Measurements from ENCODE around the gene NEDD8.

NEDD8 gene

GRCh38 chr14:24262821-24263733, 30.9 kb upstream of the NEDD8 start, which contains the start of gene TGM1:
Gene TGM1 (minus strand): TSS chr14:24263177. CDS start chr14:24262352, 825 bp downstream.
- no peak for DNase-seq

DNA sequence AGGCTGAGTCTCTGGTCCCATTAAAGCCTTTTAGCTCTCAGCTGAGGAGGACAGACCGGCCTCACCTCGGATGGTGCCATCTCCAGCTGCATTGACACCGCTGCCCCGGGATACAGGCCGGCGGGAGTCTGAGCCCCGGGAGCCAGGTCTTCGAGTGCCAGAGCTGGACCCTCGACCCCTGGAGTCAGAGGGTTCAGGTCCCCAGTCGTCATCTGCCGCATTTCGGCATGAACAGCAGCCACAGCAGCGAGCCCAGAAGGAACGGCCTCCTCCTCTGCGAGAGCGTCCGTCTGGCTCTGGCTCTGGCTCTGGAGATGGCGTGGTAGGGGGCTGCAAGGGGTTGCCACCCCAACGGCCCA, 29.8 kb upstream of the NEDD8 start:
- no peak for DNase-seq

DNA sequence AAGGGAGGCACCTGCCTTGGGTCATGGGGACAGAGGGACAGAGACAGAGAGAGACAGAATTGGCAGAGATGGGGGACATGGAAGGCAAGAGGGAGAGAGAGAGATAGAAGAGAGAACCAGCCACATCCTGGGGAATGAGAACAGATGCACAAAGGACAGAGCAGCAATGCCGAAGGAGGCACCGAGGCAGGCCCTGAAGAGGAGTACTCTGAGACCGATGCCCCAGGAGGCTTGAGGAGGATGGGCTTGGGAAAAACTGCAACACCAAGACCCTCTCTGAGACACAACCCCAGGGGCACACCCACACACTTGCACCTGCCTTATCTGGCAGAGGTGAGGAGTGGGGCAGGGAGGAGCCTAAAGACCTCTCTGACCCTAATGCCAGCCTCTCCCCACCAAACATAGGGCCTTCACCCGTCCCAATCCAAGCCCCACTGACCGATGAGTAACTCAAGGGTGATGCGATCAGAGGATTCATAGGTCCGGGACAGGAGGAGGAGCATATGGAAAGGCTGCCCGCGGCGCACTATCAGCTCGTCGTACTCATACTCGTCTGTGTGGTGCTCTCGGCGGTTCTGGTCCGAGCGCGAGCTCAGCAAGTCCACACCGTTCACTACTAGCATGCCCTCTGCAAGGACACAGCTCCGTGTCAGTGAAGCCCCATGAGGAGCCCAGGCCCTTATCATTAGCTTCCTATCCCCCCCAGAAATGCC, 29.2 kb upstream of the NEDD8 start:
- DNase-seq = no peak

DNA sequence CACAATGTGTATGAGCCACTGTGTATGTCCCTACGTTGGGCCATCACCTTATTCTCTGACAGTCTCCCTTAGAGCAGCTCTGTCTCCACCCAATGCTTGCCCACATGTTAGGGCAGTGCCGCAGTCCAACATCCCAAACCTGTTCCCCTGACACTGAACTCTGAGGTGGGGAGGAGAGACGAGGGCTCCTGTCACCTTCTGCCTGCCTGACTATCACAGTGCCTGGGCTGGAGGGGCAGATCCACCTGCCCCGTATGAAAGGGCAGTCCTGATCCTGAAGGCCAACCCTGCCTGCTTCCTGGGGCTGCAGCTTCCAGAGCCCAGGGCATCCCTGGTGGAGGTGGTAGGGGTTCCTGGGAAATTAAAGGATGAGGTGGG, 28.6 kb upstream of the NEDD8 start:
- DNase-seq = no peak

DNA sequence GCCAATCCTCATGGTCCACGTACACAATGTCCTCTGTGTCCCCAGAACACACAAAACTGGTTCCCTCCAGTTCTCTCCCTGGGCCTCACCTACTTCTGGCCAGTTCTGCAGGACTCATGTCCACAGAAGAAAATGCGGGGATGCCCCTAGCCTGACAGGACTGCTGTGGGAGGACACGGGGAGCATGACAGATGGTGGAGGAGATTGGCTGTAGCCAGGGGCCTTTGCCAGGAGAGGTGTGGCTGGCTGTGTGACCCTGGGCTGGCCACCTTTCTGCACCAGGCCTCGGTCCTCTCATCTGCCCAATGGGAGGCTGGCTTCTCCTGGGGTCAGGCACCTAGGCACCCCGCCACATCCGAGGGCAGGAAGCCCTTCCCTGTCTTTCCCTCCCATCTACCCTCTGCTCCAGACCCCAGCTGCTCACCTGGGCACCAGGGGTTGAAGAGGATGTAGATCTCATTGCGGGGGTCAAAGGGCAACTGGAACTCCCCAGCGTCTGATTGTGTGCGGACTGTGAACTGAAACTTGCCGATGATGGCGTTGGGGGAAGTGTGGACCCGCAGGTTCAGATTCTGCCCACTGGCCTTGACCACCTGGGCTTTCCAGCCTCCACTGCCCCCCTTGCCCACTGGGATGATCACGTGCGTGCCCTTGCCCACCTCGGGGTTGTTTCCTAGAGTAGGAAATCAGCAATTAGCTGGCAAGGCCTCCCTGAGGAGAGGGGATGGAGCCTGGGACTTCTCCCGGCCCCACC, 28.0 kb upstream of the NEDD8 start:
- no peak for DNase-seq

GRCh38 chr14:24259282-24260025, 27.3 kb upstream of the NEDD8 start:
- no peak for DNase-seq

- DNase-seq = no peak
Observed at GRCh38 chr14:24258548-24259265, 26.5 kb upstream of the NEDD8 start.

DNA sequence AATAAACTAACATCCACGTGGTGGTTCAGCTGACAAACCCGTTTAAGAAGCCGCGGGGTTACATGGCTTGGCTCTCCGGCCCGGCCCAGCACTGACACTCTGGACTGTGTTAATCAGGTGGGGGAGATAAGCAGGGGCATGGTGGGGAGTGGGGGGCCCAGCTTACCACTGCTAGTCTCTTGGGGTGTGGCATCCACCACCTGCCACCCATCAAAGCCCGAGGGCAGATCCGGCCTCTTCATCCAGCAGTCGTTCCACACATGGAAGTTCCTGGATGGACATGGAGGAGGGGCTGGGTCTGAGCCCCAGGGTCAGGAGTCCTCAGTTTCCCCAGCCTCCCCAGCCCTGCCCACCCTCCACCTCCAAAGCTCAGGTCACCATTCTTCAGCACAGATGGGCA, 26.0 kb upstream of the NEDD8 start:
- no peak for DNase-seq

DNA sequence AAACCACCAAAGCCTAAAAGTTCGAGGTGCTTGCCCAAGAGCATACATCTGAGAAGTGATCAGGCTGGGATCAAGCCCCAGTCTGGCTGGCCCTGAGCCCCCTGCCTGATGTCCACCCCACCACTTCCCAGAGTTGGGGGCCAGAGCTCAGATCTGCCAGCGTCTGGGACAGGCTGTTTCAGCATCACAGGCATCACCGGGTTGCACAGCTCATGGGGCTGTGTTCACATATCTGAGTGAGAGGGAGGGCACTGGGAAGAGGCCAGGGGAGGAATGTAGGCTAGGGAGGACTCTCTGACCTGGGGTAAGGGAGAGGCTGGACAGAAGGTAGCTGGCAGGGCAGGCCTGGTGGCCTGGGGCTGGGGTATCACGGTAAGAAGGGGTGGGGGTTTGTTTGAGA, 24.8 kb upstream of the NEDD8 start:
- DNase-seq = no peak

DNA sequence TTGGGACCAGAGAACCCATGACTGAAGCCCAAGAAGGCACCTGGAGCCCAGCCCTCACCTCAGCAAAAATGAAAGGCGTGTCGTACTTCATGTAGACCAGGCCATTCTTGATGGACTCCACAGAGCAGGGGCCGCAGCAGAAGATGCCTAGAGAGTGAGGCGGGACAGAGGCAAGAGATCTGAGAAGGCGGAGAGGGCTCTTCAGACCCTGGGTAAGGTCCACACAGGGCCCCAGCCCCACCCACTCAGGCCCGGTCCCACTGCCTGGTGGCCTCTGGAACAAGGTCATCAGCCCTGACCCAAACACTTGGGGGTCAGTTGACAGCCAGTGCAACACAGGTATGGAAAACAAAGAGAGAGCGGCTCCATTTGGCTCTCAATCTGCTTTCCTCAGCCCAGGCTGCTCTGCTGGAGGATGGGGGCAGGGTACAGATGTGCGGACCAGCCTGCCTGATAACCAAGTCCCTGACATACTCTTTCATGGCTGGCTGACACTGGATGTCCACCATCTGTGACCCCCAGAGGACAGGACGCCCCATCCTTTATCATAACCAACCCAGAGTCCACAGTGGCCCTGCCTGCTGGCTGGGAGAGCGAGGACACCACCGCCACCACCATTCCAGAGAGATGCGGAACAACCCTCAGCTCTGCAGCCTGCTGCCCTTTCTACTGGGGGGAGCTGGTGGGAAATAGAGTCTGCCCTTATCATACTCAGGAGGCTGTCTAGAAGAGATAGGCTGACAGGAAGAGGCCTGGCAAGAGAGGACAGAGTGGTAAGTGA, 24.0 kb upstream of the NEDD8 start:
- no peak for DNase-seq

DNA sequence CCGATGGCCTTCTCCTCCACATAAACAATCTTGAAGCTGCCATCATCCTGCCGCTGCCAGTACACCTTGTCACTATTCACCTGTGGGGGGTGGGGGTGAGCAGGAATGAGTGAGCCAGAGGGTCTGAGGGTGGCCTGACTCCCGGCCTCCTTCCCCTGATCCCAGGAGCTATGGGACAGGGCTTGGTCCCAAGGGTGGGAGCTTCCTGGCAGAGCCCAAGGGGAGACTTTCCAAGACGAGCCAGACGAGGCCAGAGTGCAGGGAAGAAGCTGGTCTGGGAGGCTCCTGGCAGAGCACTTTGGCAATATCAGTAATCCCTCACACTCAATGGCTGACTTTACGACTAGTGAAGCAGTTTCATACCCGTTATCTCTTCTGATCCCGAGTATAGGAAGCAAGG, 23.3 kb upstream of the NEDD8 start:
- DNase-seq = no peak

DNA sequence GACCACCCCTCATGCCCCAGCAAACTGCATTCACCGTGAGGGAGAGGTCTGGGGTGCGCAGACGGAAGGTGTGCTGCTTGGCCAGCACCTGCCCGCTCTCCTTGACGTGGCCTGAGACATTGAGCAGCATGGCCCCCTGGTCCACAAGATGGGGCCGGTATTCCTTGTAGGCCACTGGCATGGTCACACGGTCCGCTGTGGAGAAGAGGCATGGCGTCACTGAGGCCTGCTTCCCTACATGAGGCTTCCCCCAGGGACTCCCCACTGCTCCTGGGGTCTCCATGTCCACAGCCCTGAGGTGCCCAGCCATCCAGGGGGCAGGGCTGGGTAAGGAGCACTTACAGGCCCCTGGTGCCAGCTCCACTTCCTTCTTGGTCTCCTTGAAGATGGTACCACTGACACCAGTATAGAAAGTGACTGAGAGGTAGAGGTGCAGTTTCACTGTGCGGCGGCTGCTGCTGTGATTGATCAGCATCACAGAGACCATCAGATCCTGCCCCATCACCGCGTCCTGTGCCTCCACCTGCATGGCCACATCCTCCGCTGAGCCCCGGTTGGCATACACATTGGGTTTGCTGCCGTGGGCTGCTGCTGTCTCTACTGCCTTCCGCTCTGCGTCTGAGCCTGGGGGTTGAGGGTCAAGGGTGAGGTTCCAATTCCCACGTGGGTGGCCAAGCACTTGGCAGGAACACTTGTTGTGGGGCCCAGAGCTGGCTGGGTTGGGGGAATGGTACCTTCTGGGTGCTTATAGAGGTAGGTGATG, 22.6 kb upstream of the NEDD8 start:
- DNase-seq = no peak

- no peak for DNase-seq
Observed at GRCh38 chr14:24253936-24254335, 21.8 kb upstream of the NEDD8 start.

- no peak for DNase-seq
Observed at GRCh38 chr14:24252289-24253124, 20.3 kb upstream of the NEDD8 start.

DNA sequence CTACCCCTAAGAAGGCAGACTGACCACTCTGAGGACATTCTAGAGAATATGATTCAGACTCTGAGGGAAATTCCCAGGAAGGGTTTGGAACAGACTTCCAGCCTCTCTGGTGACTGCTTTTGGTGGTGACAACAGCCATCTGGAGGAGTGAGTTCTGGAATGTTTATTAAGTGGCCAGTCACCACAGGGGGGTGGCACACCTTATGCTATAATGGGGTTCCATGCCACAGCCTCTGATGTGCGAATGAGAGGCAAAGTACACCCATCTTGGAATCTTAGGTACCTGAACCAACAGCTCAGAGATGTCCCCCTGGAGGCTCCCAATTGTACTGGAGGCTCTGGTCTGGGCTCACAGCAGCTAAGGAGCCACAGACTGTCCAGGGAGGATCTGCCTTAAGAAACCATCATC, 19.7 kb upstream of the NEDD8 start:
- no peak for DNase-seq

DNA sequence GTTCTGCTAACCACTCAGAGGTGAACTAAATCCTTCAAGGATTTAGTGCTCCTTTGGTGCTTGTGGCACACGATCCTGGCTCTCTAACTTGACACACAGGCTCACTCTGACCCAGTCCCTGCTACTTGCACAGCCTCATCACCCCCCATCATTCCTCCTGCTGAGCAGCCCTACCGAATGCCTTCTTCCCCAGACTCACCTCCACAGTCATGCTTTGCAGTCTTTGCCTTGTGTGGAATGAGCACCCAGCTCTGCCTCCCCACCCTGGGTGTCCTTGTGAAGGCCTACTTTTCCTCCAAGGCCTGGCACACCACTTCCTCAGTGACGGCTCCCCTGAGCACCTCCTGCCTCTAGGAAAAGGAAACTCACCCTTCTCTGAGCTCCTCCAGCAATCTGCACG, 18.2 kb upstream of the NEDD8 start:
- DNase-seq = no peak

- no peak for DNase-seq
Observed at GRCh38 chr14:24249230-24250021, 17.3 kb upstream of the NEDD8 start.

- DNase-seq = no peak
Observed at GRCh38 chr14:24247422-24247821, 15.3 kb upstream of the NEDD8 start.

DNA sequence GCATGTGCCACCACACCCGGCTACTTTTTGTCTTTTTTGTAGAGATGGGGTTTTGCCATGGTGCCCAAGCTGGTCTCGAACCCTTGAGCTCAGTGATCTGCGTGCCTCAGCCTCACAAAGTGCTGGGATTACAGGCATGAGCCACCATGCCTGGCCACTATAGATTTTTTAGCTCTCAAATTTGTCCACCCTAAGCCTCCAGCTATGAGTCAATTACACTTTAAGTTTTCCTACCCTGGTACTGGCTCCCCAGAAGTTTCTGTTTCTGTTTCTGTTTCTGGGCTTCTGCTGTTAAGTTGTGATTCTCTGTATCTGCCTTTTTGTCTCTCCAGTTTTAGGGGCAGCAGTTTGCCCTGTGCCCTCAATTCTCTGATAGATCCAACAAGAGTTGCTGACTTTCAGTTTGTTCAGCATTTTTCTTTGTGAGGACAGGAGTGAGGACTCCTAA, 14.6 kb upstream of the NEDD8 start:
- no peak for DNase-seq

Data from DMS153 (cell line).